Measurements from ENCODE around the gene IPP. TPM values are rescaled to one million over a fixed set of nuclear protein-coding genes. Genes with fewer than 3 reads are reported as not detected.
A peak's percentile ranks its signal among the peaks of the same experiment; 100 is the strongest.

Gene IPP
- total and polyA plus RNA-seq, 5 donors from 2014 or later: 10.1 to 12.8 (median 11.4) TPM

DNA sequence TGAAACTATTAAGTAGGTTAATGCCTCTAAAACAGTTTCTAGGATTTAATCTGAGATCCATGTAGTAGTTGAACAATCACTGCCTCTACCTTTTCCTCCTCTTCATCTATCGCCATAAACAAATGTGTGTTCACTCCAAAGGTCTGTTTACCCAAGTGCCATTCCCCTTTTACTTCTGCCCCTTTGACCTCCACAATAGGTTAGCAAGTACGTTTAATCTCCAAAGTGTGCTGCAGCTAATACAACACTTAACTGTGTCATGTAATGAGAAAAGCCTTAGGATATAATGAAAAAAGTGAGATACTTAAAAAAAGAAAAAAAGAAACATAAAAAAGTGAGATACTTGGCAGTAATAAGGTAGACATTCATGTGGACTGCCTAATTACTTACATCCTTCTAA lies 92.3 kb downstream of the IPP start:
- H3K27me3 Mint-ChIP-seq: no peaks in the 10 kb centered on the region
- H3K9me3 Mint-ChIP-seq: no peaks in the 10 kb centered on the region
- DNase-seq (no peak), ATAC-seq (ENCODE audit: low read depth in 2 of 2) (no peak)
- Histone ChIP-seq H3K9me3 (ENCODE audit: control insufficient read depth in 2 of 2, low read length in 2 of 2) (no peaks in the 10 kb centered on the region), H3K27ac (ENCODE audit: insufficient read depth, low read length, poor library complexity, severe bottlenecking) (no peak overlapping the region), H3K4me1 (ENCODE audit: control insufficient read depth, insufficient read depth, low read length, poor library complexity, severe bottlenecking) (no peaks in the 10 kb centered on the region), H3K4me3 (ENCODE audit: low read depth, low read length) (no peak overlapping the region), H3K36me3 (ENCODE audit: control insufficient read depth, insufficient read depth, low read length) (peaks cover 78% of the 10 kb centered on the region), H3K27me3 (ENCODE audit: control insufficient read depth, insufficient read depth, low read length) (no peaks in the 10 kb centered on the region)
- H3K4me3 Mint-ChIP-seq: no peak overlapping the region
- peak overlapping the region; percentile 52 to 64 (median 56) for H3K27ac Mint-ChIP-seq
- peaks cover 43% of the 10 kb centered on the region for H3K36me3 Mint-ChIP-seq
- peaks cover 17 to 37% (median 20%) of the 10 kb centered on the region in 4 donors for H3K4me1 Mint-ChIP-seq

DNA sequence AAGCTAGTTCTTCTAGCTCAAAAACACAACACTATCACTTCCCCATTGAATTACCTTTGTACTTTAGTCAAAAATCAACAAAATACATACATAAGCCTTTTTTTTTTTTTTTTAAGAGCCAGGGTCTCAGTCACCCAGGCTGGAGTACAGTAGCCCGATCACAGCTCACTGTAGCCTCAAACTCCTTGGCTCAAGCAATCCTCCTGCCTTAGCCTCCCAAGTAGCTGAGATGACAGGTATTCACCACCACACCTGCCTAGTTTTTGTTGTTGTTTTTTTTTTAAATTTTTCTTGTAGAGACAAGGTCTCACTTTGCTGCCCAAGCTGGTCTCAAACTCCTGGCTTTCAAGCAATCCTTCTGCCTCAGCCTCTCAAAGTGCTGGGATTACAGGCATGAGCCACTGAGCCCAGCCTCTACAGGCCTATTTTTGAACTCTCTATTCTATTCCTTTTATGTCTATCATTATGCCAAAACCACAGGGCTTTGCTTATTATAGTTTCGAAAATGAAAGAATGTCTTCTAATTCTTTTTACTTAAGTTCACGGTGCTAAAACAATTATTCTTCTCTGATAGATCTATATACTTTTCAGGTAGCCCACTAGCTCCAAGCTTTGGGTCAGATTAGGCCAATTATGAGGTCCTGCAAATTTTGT lies 93.8 kb downstream of the IPP start:
- H3K36me3 ChIP-seq (ENCODE audit: control insufficient read depth, insufficient read depth, low read length): peaks cover 91% of the 10 kb centered on the region
- Mint-ChIP-seq H3K4me3 (no peak overlapping the region), H3K27me3 (no peaks in the 10 kb centered on the region), H3K4me1 (peaks cover 9 to 26% (median 18%) of the 10 kb centered on the region in 4 donors), H3K36me3 (peaks cover 48% of the 10 kb centered on the region), H3K9me3 (no peaks in the 10 kb centered on the region), H3K27ac (peak overlapping the region; percentile 28 to 84 (median 83))
- ATAC-seq (ENCODE audit: low read depth in 2 of 2) (no peak), DNase-seq (no peak)
- peak overlapping the region; percentile 7 for H3K27ac ChIP-seq (ENCODE audit: insufficient read depth, low read length, poor library complexity, severe bottlenecking)
- H3K4me3 ChIP-seq (ENCODE audit: low read depth, low read length): no peak overlapping the region
- no peaks in the 10 kb centered on the region for H3K27me3 ChIP-seq (ENCODE audit: control insufficient read depth, insufficient read depth, low read length)
- H3K4me1 ChIP-seq (ENCODE audit: control insufficient read depth, insufficient read depth, low read length, poor library complexity, severe bottlenecking): no peaks in the 10 kb centered on the region
- no peaks in the 10 kb centered on the region for H3K9me3 ChIP-seq (ENCODE audit: control insufficient read depth in 2 of 2, low read length in 2 of 2)

DNA sequence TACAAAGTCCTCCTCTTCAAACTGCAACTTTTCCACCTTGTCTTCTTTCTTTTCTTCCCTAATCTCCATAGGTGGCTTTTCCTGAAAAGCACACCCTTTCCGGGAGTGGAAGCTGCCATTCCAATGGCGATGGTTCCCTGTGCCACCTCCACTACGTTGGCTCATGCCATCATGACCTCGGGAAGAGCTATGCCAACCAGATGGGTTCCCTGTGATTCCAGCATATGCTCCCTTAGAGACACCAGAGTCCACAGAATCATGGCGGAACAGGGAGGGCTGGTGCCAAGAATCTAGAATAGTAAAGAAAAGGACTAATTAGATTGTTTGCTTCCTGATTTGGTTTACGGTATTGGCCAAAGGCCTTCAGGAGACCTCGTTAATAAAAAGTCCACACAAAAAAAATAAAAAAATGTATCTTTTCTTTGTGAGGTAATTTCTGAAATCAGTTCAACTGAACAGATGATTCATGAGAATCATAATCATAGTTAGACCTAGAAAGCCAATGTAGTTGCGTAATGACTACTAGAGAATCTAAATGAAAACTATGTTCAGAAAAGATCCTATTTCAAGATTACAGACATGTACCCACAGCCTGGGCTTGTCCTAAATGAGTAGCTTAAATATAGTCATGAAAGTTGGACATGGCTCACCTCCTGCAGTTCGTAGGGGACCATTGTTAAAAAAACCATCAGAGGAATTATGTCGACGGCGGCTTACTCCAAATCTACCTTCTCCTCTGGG lies 95.7 kb downstream of the IPP start:
- Mint-ChIP-seq H3K27me3 (no peaks in the 10 kb centered on the region), H3K9me3 (no peaks in the 10 kb centered on the region), H3K4me1 (peaks cover 12 to 30% (median 18%) of the 10 kb centered on the region in 4 donors), H3K4me3 (peak overlapping the region in 1 of 4 donors; percentile 10), H3K27ac (peak overlapping the region in 1 of 3 donors; percentile 67), H3K36me3 (peaks cover 45% of the 10 kb centered on the region)
- Histone ChIP-seq H3K4me3 (ENCODE audit: low read depth, low read length) (peak overlapping the region; percentile 14), H3K27ac (ENCODE audit: insufficient read depth, low read length, poor library complexity, severe bottlenecking) (no peak overlapping the region), H3K4me1 (ENCODE audit: control insufficient read depth, insufficient read depth, low read length, poor library complexity, severe bottlenecking) (no peaks in the 10 kb centered on the region), H3K27me3 (ENCODE audit: control insufficient read depth, insufficient read depth, low read length) (no peaks in the 10 kb centered on the region), H3K36me3 (ENCODE audit: control insufficient read depth, insufficient read depth, low read length) (peaks cover 96% of the 10 kb centered on the region), H3K9me3 (ENCODE audit: control insufficient read depth in 2 of 2, low read length in 2 of 2) (no peaks in the 10 kb centered on the region)
- ATAC-seq (ENCODE audit: low read depth in 2 of 2) (no peak), DNase-seq (peak in 1 of 3 donors; percentile 22)

Other genes with a start within 250 kb of the IPP start
- 96.7 TPM for gene PRDX1, start 228.8 kb downstream of the IPP start, total RNA-seq
- gene PRDX1, start 228.8 kb downstream of the IPP start, polyA plus RNA-seq: 100 to 1,000 TPM; 287 to 384 (median 351) TPM
- 53.1 TPM for gene AKR1A1, start 199.8 kb downstream of the IPP start, total RNA-seq
- 100 to 1,000 TPM in 2 of 4 donors, 10 to 100 TPM in 2; 78.7 to 117 (median 97.0) TPM for gene AKR1A1, start 199.8 kb downstream of the IPP start, polyA plus RNA-seq
- 147 TPM for gene NASP, start 166.6 kb downstream of the IPP start, total RNA-seq
- gene NASP, start 166.6 kb downstream of the IPP start, polyA plus RNA-seq: 10 to 100 TPM; 77.8 to 88.3 (median 80.7) TPM
- 6.1 TPM for gene CCDC17, start 126.6 kb downstream of the IPP start, total RNA-seq
- under 1 TPM in 2 of 4 donors, not detected in 2; 0.23 to 0.25 TPM for gene CCDC17, start 126.6 kb downstream of the IPP start, polyA plus RNA-seq
- gene GPBP1L1, start 64.1 kb downstream of the IPP start, total RNA-seq: 177 TPM
- 100 to 1,000 TPM in 2 of 4 donors, 10 to 100 TPM in 2; 96.2 to 104 (median 98.9) TPM for gene GPBP1L1, start 64.1 kb downstream of the IPP start, polyA plus RNA-seq
- 15.5 TPM for gene TMEM69, start 62.5 kb downstream of the IPP start, total RNA-seq
- gene TMEM69, start 62.5 kb downstream of the IPP start, polyA plus RNA-seq: 10 to 100 TPM; 41.5 to 57.7 (median 53.7) TPM
- 13.1 TPM for gene MAST2, start 53.0 kb upstream of the IPP start, total RNA-seq
- gene MAST2, start 53.0 kb upstream of the IPP start, polyA plus RNA-seq: 1 to 10 TPM in 2 of 4 donors, under 1 TPM in 2; 0.71 to 3.2 (median 1.3) TPM